ENCODE data around the gene CST4.
"Not testable (repeated sequence)": the region's sequence is repeated elsewhere in the genome, so short reads cannot be mapped to it uniquely, and the experiment has no call there.

Gene CST4

DNA sequence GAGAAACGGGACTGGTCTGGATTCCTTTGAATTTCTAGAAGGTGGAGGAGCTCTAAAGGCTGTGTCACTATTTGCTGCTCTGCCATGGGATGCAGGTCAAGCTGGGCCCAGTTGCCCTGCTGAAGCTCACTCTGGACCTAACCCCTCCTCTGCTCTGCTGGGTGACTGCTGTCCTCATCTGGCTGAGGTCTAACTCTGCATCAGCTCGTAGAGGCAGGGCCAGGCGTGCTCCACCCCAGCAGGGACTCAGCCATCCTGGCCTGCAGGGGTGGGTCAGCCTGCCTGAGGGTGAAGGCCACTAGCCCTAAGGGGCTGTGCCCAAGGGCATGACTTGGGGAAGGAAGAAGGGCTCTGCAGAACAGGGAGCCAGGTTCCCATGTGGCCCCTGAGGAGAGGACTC lies 852 bp downstream of the CST4 start:
- no peak for DNase-seq (ENCODE audit: low spot score)

DNA sequence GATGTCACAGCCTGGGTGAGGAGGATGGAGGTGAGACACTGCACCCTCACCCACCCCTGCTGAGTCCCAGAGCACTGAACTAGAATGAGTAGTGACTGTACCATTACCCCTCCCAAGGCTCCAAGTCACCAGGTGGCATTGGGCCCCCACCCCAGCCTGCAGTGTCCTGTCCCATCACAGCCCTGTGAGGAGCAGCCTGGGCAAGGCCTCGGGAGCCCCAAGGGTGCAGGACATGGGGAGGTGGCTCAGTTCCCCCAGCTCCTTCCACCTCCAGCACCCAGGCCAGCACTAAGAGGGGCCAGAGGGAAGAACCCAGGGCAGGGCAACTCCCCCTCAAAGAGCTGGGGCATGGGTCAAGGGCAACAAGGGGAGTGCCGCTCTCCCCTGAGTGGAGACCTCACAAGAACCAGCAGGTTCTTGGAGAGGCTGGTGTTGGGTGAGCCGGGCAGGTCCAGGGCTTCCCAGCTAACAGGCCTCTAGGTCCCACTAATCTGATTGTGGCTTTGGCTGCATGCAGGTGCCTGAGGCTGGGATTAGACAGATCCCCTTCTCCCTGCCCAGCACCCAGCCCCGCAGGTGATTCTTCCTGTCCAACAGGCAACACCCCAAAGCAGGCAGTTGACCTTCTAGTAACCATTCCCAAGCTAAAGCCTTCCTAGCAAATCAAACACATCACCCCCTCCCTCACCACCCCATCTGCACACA lies 2.6 kb downstream of the CST4 start:
- DNase-seq (ENCODE audit: low spot score): no peak

DNA sequence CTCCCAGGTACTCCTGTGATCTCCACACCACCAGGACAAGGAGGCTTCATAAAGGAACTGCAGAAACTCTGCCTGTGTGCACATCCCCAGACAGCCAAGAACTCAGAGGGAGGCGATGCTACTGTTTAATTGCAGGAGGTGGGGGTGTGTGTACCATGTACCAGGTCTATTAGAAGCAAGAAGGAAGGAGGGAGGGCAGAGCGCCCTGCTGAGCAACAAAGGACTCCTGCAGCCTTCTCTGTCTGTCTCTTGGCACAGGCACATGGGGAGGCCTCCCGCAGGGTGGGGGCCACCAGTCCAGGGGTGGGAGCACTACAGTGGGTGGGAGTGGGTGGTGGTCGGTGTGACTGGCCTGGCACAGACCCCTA lies 3.3 kb downstream of the CST4 start:
- not testable (repeated sequence) for DNase-seq (ENCODE audit: low spot score)

DNA sequence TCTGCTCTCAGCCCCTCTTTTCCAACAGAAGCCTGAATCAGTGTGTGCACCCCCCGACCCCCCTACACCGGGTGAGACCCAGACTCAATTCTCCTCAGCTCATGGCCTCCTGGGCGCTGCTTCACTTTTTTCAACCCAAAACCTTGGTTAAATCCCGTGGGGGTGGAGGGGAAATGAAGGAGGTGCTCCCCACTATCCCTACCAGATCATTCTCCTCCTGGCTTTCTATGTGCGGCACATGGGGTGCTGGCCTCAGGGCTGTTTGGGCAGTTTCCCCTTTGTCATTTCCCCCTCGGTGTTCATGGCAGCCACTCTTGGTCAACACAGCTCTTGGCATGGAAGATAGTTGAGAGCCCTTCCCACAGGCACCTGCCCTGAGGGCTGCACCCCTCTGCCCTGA lies 4.6 kb downstream of the CST4 start:
- DNase-seq (ENCODE audit: low spot score): no peak

- no peak for DNase-seq (ENCODE audit: low spot score)
Observed at GRCh38 chr20:23683807-23684206, 5.0 kb downstream of the CST4 start.

DNA sequence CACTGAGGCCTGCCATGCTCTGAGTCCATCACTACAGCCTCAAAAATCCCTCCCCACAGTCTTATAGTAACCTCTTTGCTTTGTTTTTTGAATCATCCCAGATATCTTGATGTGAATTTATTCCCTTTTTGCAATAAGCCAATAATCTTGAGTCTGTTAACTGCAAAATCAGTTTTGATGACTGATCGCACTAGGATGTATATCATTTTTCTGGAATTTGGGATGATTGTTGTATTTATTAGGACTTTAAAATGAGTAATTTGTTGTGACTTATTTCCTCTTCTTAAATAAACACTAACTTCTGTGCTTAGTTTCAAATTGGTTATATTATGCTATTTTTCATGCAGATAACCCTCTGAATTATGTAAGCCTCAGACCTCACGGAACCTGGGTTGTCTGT lies 5.6 kb downstream of the CST4 start:
- no peak for DNase-seq (ENCODE audit: low spot score)

DNA sequence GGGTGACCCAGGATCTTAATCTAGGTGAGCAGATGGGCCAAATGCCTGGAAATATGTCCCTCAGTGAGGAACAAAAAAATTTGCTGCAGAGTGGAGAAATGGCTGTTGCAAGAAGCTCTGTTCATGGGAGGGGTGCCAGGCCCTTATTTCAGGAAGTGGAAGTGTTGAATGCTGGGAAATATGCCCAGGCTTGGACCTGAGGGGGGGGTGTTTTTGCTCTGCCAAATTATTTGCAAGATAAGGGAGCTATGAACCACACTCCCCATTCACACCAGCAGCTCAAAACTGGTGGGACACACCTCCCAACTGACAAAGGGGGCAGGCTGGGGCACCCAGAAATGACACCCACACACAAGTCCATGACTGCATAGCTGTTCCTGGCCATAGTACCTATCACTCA lies 8.7 kb downstream of the CST4 start:
- DNase-seq (ENCODE audit: low spot score): no peak

GRCh38 chr20:23679133-23680092 lies 9.4 kb downstream of the CST4 start:
- no peak for DNase-seq (ENCODE audit: low spot score)

- DNase-seq (ENCODE audit: low spot score): no peak
Observed at GRCh38 chr20:23673209-23673608, 15.6 kb downstream of the CST4 start.

DNA sequence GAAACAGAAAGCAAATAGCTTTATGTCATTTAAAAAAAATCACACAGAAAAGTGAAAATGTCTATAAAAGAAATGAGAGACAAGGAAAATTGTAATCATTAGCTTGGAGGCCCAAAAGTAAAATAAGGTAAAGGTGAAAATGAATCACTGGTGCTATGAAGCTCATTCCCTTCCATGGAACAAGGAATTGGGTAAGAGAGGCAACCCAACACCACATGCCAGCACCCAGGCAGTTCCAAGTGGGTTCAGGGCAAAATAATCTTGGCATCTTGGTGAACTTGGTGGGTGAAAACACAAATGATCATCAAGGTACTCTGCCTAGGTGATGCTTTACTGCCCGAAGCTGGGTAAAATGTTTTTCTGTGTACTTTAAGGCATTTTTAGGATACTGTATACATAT lies 16.7 kb downstream of the CST4 start:
- DNase-seq (ENCODE audit: low spot score): no peak

DNA sequence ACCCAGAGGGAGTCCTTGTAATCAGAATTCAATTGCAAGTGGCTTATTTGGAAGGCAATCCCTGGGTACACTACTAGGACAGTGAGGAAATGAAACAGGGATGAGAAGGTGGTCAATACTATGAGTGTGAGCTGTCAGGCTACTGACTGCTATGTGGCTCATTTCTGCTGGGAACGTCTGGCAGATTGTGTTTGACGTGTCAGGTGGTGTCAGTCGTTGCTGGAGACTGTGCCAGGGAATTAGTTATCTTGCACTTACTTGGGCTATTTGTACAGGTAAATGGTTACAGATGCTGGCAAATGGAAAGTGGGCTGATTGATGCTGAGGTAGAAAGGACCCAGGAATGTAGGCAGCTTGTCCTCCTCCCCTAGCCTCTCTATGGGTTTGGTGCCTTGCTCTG lies 17.4 kb downstream of the CST4 start:
- no peak for DNase-seq (ENCODE audit: low spot score)

- DNase-seq (ENCODE audit: low spot score): no peak
Observed at GRCh38 chr20:23670361-23670760, 18.5 kb downstream of the CST4 start.

GRCh38 chr20:23669866-23670265 lies 19.0 kb downstream of the CST4 start:
- DNase-seq (ENCODE audit: low spot score): no peak

DNA sequence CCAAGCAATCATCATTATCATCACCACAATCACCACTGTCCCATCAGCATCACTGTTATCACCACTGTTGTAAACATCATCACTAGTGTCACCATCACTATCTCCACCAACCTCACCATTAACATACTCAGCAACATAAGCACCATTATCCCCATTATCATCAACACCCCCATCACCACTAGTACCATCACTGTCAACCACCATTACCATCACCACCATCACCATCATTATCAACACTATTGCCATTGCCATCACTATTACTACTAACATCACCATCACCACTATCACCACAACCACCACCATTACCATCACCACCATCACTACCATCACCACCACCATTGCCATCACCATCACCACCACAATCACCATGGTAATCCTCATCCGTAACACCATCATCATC lies 19.5 kb downstream of the CST4 start:
- DNase-seq (ENCODE audit: low spot score): no peak

- DNase-seq (ENCODE audit: low spot score): peak; percentile 77
Observed at GRCh38 chr20:23668477-23668951, 20.3 kb downstream of the CST4 start.

GRCh38 chr20:23667666-23668065 lies 21.2 kb downstream of the CST4 start:
- no peak for DNase-seq (ENCODE audit: low spot score)

DNA sequence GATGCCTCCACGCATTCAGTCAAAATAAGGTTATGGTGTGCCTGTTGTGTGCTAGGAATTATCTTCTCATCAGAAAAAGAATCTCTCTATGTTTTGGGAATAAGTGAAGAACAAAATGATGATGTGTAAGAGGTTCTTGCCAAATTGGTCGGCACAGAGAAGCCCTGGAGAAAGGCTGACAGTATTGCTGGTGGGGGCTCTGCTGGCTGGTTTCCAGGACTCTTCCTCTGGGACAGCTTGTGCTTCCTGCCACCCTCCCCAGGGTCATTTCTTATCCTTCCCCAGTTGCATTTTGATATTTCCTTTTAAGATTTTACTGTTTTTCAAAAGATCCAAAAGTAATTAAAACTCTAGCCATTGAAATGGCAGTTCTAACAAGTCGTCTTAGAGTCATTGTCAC lies 22.1 kb downstream of the CST4 start:
- DNase-seq (ENCODE audit: low spot score): no peak

DNA sequence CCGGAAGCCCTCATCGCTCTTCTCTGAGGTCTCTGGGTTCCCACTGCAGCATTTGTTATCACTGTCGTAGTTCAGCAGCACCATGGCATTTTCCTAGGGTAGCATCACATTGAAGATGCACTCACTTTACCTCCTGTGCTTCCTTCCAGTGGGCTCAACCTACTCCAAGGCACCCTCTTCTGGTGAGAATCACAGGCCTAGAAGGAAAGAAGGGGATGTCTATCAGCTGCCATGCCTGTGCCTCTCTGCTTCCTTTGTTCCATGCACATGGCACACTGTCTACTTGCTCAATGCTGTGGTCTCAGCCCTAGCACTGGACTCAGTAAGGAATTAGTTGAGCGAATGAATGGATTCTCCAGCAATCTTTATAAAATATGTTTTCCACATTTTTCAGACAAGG lies 22.6 kb downstream of the CST4 start:
- DNase-seq (ENCODE audit: low spot score): no peak

DNA sequence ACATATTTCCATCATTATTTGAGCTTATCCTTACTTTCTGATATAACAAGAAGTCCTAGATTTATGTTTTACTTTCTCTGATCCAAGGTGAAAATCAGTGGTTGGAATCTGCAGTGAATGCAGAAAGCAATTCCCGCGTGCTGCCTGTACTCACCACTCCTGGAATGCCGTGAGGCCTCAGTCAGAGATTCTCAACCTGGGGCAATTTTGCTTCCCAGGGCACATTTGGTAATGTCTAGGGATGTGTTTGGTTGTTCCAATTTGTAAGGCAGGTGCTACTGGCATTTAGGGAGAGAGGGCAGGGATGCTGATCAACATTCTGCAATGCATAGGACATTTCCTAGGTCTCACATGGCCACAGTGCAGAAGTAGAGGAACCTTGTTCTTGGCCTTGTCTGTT lies 23.9 kb downstream of the CST4 start:
- DNase-seq (ENCODE audit: low spot score): no peak

GRCh38 chr20:23664046-23664445 lies 24.8 kb downstream of the CST4 start:
- DNase-seq (ENCODE audit: low spot score): not testable (repeated sequence)

DNA sequence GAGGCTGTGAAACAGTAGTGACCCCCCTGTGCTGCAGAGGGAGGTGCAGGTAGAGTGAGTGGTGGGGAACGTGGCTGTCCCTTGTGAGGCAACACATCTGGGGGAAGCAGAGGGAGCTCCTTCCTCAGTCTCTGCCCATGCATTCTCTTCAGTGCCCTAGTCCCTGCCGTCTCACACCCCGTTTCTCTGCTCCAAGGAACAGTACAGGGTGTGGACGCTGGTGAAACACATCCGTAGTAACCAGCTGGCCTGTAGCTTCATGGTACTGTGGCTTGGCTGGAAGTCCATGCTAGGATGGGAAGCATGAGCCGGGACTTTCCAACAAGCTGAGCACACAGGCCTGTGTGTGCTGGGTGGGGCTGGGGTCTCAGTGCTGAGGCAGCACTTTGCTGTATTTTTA lies 25.7 kb downstream of the CST4 start:
- no peak for DNase-seq (ENCODE audit: low spot score)

DNA sequence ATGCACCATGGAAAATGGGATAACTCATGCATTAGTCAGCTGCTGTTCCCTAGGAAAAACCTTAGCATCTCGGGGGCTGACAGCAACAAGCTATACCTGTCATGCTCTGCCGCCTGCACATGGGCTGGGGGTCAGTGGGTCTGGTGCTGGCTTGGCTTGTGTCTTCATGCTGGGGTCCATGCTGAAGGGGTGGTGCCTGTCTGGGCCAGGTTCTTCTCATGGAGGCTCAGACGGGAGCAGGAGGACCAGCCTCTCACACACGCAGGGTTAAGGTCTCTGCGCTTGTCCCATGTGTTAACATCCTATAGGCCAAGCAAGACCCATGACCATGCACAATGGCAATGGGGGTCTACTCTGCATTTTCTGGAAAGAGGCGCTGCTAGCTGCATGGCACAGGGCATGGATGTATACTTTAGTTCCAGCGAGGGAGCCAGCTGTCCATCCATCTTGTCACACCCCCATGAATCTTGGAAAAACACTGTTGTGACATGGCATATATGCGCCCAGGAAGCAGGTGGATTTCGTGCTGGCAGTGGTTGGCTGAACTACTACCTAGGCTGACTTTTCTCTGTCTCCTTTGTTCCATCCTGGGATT lies 26.5 kb downstream of the CST4 start:
- DNase-seq (ENCODE audit: low spot score): no peak

- DNase-seq (ENCODE audit: low spot score): no peak
Observed at GRCh38 chr20:23661002-23661429, 27.8 kb downstream of the CST4 start.

Measured in AG08396 (cell line).